ENCODE data around the gene UBQLN4.

DNA sequence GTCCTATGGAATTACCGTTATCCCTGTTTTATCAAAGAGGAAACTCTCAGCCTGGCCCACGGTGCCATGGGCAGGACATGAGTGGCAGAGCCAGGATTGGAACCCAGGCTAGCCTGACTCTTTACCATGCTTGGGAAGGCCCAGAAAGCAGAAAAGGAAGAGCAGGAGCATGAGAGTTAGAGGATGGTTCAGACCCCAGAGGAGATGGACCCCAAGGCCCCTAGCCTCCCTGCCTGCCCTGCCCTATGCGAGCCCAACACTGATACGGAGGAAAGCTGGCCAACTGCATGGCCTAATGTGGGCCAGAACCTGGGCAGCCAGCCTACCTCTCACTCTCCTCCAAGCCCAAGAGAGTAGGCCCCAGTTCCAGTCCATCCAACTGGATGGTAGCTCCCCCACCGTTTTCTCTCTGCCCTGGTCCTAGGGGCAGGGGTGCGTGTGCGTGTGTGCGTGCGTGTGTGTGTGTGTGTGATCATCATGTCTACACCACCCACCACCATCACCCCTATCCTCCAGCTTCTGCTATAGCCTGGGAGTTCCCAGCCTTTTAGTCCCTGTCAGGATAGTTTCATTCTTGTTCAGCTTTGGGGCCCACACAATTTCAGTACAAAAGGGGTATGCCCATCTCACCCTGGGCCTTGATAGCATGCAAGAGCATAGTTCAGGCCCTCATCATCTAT is 44.0 kb upstream of the UBQLN4 start:
- TF ChIP-seq CTCF (IDR thresholded peaks at IDR 0.05 in 2 of 3, conservative IDR thresholded peaks at IDR 0.05 in 1 of 3; ENCODE audit: insufficient read depth in 2 of 3, low read depth in 1 of 3, low read length in 3 of 3) (no peak), NCOA2 (IDR thresholded peaks at IDR 0.05; ENCODE audit: partially characterized antibody in 2 of 2) (no peak), REST (IDR thresholded peaks at IDR 0.05; ENCODE audit: borderline replicate concordance) (no peak), REST (CRISPR knock-in tag; IDR thresholded peaks at IDR 0.05; ENCODE audit: low read depth) (no peak)
